ENCODE measurements around the gene BDNF.

- TF ChIP-seq CTCF (IDR thresholded peaks at IDR 0.05), result no peak
- no peak for TF ChIP-seq EP300 (IDR thresholded peaks at IDR 0.05)
These were observed 20.1 kb upstream of the BDNF start for GRCh38 chr11:27720277-27720830.
